Effector CD4-positive, alpha-beta T cell (primary cell): ENCODE measurements around the gene RPP25.
"Not testable (repeated sequence)": the region's sequence is repeated elsewhere in the genome, so short reads cannot be mapped to it uniquely, and the experiment has no call there.

Experiments
- DNase-seq: peaks from one replicate; pipeline ENCODE4 v3.0.0-alpha.2; 2020

The RPP25 gene

DNA sequence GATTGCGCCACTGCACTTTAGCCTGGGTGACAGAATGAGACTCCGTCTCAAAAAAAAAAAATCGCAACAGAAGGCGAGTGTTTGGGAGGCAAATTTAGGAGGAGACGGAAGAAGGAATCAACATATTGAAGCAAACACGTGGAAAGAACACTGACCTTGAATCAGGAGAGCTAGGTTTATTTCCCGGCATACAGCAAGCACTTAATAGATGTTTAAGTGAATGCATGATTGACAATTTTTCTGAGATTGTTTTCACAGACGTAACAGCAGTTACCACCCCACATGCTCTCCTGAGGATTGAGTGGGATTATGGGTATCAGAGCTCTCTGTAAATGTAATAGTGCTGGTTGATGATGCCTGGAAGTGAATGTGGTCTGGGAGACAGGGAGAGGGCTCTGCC is 5.6 kb upstream of the RPP25 start:
- DNase-seq, result no peak

DNA sequence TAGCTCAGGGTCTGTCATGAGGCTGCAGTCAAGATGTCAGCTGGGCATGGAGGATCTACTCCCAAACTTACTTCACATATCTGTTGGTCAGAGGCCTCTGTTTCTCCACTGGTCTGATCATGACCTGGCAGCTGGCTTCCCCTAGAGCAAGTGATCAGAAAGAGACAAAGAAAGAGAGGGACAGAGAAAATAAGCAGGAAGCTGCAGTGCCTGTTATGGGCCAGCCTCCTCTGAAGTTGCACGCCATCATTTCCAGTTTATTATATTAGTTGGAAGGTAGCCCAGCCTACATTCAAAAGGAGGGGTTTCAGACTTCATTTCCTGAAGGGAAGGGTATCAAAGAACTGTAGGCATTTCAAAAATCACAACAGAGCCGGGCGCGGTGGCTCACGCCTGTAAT is 5.0 kb upstream of the RPP25 start:
- DNase-seq, result no peak

DNA sequence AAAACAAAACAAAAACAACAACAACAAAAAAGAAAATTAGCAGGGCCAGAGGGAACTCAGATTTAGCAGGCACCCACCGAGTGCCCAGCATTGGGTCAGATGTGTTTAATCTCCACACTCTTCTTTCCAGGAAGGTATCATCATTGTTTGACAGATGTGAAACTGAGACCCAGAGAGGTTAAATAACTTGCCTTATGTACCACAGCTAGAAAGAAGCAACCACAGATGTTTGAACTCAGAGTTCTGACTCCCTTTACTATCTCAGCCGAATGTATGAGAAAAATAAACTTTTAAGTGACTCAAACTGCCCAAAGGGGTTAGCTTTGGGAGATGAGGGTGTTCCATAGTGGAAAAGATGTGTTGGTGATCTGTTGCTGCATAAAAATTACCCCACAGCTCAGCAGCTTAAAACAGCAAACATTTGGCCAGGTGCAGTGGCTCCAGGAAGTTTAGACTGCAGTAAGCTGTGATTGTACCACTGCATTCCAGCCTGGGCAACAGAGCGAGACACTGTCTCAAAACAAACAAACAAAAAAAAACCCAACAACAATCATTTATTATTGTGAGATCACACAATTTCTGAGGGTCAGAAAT is 4.5 kb upstream of the RPP25 start:
- DNase-seq, result no peak

DNA sequence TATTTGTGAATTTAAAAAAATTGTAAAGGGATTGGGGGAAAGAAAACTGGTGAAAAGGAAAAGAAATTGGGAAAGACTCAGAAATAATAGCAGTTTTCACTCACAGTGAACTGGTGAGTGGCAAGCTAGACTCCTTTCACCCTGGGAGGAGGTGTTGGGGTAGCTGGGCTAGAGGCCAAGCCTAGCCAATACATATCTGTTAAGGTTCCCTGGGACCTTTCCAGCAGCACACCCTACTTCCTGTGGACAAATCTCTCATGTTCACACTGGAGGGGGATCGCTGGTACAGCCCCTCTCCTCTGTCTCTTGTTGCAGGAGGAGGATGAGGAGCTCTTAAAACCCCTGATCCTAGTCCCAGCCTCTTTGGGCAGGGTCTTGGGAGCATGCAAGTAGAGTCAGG is 3.7 kb upstream of the RPP25 start:
- no peak for DNase-seq

DNA sequence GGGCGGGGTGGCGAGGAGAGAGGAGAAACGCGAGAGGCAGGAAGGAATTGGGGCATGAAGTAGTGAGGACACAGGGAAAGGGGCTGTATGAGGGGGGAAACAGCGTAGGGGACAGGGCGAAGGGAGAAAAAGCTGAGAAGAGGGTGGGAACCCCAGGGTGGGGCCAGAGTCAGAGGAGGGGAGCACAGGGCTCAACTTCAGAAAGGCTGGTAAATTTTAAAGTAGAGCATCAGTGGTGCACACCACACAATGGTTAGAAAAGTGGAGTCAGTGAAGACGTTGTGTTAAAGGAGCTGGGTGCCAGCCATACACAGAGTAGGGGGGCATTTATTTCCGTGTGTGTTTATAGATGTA is 3.0 kb upstream of the RPP25 start:
- no peak for DNase-seq

DNA sequence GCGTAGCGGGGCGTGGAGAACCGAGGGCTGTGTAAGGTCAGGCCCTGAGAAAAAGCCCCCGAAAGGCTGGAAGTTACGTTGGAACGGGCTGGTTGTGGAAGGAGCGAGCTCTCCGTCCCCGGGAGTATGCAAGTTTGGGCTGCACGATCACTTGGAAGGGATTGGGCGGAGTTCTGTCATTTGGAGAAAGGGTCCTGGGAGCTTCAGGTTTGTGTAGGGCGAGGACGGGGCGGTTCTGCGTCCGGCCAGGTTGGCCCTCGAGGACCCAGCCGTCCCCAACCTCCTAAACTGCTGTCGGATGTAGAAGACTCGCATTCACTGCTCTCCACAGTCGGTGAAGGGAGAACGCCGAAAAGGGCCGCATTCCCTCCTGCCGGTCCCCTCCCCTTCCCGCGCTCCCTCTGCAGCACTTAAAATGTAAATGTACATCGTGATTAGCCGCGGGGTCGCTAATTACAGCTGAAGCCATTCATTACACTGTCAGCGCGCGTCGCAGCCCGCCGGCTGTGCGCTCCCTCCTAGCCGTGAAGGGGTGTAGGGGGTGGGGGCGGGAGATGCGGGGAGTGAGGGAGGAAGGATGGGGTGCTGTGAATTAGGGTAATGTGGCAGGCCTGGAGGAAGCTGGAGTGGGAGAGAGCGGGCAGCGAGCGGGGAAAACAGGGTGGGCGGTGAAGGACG is 2.5 kb upstream of the RPP25 start:
- DNase-seq, result no peak

DNA sequence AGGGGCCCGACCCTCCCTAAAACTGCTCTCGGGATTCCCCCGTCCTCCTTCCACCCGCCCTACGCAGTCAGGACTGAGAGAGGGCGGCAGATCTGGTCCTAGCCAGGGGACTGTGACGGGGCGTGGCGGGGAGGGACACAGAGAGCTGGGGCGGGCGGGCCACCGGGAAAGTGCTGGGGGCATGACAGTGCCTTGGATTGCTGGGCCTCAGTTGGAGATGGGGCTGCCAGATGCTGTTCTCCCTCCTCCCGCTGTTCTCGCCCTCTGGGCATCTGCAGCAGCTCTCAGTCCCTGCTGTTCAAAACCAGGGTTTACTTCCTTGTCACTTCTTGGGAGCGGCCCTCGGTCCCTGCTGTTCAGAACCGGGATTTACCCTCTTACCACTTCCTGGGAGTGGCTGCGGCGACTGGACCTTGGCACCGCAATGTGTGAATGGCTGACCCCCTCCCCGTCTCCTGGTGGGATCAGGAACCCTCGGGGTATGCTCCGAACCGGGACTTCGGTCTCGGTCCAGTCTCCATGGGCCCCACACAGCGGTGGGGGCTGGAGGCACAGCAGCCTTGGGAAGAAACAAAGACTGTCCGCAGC is 1.8 kb upstream of the RPP25 start:
- DNase-seq, result no peak

DNA sequence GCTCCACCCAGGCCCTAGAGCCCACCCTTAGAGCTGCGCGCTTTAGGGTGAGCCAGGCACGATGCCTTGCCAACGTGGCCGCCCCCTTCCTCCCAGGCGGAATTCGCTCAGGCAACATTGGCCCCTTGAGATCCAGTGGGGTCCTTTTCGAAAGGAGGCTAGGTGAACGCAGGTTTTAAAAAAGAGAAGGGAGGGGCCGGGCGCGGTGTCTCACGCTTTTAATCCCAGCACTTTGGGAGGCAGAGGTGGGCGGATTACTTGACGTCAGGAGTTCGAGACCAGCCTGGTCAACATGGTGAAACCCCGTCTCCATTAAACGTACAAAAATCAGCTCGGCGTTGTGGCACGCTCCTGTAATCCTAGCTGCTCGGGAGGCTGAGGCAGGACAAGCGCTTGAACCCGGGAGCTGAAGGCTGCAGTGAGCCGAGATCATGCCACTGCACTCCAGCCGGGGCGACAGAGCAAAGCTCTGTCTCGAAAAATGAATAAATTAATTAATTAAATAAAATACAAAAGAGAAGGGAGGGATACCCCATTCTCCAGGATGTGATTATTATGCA is 984 bp upstream of the RPP25 start:
- DNase-seq, result no peak

DNA sequence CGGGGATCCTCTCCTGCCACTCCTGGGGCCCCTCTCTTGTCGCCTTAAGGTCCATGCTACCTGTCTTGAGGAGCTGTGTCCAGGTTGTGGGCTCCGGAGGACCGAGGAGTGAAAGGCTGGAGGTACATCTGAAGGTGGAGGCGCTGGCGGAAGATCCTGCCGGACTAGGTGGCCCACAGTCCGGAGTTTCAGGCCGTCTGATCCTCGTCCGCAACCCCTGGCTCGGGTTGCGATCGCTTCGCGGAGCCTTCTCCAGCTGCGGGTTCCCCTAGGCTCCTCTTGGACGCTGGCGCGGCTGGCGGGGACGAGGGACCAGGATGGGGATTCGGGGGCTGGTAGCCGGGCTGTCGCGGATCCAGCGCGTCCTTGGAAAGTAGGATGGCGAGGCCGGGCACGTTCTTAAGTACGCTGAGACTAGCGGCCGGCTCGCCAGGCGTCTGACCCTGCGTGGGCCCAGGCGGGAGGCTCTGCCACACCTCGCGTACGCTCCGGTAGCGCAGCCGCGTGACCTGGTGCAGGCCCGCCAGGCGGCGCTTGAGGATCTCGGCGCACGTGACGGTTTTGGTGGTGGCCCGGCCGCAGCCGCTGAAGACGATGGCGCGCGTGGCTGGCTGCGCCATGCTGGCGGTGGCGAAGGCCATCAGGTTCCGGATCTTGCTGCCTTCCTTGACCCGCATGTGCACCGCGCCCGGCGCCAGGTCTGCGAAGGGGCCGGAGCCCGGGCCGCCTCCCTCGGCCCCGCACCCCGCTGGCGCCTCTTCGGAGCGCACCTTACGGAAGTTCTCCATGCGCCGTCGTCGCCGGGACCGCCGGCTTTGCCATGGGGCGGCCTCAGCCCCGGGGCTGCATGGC is 550 bp downstream of the RPP25 start:
- peak; percentile 41 for DNase-seq

DNA sequence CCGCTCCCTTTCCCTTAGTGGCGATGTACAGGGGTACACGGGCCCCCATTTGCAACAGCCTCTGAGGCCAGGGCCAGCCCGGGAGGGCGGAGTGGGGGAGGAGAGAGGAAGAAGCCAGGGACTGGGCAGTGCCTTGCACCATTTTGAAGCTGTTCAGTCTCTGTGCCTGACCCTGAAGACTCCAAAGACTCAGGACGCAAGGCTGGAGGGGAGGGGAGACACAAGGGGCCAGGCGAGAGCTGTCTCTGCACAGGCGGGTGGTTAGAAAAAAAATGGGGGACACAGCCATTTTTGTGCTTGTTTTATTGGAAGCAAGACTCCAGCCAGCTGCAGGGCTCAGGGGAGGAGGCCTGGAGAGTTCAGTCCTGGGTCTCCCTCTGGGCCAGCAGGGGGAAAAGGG is 1.6 kb downstream of the RPP25 start:
- DNase-seq, result no peak

DNA sequence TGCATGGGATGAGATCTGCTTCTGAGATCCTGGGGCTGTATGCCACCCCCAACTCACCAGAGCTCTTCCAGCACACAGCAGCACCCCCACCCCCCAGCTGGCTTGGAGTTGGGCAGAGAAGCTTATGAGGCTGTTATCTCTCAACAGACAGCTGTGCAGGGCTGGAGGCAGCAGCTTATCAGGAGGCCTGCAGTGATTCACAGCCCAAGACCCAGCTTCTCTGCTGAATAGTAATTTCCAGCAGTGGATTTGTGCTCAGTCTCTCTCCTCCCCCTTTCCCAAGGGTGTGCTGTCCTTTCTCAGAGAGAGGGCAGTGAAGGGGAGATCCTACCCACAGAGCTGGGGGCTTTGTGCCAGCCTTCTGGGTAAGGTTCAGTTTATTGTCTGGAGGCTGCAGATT is 2.1 kb downstream of the RPP25 start:
- no peak for DNase-seq

DNA sequence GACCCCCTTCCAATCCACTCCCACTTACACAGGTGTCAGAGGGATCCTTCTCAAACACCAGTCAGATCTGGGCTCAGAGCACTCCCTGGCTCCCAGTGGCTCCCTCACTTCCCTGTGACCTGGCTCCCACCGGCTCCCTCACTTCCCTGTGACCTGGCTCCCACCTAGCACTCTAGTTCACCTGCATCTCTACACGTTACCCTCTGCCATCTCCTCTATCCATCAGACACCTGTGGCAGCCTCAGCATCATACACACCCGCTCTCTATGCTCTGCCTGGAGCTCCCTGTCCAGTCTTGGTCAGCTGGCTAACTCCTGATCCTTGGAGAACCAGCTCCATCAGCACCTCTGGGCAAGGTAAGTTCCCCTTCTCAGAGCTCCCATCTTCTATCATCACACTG is 5.6 kb downstream of the RPP25 start:
- DNase-seq, result no peak

DNA sequence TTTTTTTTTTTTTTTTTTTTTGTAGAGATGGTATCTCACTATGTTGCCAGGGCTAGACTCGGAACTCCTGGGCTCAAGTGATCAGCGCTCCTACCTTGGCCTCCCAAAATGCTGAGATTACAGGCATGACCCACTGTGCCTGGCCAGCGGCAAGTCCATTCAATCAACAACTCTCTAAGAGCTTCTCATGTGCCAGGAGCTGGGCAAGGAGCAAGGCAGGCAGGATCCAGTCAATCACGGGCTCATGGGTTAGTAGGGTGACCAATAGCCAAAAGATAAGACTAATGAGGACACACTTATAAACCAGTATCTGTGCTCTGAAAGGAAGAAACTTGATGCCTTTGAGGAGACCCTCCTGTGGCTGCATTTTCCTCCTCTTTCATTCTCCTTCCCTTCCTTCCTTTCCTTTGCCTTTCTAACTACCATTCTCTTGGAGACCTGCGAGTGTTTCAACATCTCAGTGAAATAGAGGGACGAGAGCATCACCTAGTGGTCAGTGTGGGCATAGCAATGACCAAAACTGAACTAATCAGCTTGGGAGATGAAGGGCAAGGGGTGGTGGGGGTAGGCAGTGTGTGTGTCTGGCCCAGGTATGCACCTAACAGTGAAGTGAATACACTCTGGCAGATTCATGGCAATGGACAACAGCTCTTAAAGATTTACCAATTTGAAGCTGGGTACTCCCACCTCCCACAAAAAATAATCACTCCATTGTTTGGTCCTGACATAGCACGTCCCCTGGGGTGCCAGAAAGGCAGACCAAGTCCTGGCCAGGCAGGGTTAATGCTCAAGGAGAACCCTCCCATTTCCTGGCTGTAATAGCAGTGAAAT is 6.3 kb downstream of the RPP25 start:
- peak; percentile 71 for DNase-seq

DNA sequence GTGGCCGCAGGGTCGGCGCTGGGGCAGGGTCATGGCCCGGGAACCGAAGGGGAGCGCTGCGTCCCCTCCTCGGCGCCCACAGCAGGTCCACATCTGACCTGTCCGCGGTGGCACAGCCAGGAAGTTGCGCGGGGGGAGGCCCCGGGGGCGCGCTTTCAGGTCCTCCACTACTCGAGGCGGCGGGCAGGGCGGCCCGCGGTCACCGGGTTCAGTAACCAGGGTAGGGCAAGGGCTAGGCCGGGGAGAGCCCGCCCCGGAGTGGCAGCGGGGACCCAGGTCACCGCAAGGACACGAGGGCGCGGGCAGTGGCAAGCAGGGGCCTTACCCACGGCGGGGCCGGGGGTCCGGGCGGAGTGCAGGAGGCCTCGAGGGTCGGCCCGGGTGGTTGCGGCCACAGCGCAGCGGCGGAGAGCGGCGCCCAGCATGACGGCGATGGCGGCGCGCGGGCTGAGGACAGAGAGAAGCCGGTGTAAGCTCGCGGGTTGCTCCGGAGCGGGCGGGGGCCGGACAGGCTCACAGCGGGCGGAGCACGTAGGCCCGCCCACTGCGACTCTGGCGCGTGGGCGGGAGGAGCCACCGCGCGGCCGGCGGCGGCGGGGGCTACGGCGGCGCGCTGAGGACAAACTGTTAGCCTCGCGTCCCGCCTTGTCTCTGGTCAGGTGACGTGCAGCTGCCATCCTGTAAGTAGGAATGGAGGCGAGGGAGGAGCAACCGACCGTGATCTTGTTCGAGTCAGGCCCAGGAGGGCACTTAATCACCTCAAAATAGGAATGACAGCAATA is 18.8 kb downstream of the RPP25 start, which contains the start of gene COX5A:
Gene COX5A, minus strand, starts transcription at position 484 of the 782 bp plus-strand sequence. Its CDS starts 59 bp downstream, at position 425.
- peak; percentile 87 for DNase-seq

DNA sequence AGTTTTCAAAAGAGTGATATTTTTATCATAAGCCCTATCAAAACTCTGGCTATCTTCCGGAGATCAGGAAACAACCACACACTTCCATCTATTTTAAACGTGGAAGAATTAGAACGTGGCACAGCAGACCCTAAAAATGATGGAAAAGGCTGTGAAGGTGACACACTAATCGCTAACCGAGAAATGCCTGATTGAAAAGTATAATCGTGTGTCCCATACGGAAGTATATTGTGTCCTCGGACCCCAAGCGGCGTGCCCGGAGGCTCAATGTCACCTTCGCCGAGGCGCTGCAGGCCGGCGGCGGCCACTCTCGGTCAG is 19.3 kb downstream of the RPP25 start:
- no peak for DNase-seq

DNA sequence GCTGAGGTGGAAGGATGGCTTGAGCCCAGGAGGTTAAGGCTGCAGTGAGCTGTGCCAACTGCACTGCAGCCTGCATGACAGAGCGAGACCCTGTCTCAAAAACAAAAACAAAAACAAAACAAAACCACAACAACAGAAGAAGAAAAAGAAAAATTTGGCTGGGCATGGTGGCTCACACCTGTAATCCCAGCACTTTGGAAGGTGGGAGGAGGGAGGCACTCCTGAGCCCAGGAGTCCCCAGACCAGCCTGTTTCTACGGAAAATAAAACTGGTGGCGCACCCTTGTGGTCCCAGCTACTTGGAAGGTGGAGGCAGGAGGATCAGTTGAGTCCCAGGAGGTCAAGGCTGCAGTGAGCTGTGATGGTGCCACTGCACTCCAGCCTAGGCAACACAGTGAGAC is 21.4 kb downstream of the RPP25 start:
- DNase-seq, result not testable (repeated sequence)

DNA sequence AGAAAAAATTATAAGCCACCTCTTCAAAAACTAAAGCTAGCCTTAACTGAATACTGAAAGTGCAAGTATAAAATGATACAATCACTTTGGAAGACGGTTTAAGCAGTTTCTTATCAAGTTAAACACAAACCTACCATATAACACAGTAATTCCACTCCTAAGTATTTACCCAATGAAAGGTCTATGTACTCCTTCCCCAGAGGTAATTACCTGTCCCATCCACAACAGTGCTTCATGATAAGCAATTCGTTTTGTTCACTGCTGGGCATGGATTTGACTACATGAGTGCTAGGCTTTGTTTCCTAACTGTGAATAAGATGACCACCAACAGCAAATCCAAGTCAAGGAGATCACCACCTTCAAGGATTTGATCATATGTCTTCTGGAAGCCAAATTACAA is 23.0 kb downstream of the RPP25 start:
- no peak for DNase-seq

DNA sequence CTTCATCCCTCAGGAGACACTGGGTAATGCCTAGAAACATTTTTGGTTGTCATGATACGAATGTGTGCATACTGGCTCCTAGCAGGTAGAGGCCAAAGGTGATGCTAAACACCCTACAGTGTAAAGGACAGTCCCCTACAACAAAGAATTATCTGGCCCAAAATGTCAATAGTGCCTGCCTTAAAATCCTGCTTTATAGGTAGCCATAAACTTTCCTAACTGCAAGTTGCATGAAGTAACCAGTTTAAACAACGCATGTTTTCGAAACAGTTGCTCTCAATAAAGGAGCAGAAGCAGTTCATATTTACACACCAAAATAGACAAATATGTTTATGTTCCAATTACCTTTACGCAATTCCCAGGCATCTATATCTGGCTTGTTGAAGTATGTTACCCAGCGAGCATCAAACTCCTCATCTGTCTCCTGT is 27.8 kb downstream of the RPP25 start:
- DNase-seq, result no peak

DNA sequence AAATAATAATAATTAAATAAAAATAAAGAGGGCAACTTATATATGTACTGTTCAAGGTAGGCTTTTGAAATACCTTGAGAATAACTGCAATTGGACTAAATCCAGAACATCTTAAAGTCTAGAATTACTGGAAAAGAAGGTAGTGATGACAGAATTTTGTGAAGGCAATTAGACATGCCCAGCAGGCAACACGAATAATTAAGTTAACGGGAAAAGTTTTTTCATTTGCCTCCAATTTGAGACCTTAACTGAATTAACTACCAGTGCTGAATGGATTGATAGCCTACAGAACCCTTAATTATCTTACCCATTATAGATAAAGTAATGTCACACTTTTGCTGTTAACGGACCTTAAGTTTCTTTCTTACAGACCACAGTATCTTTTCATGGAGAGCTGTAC is 32.0 kb downstream of the RPP25 start:
- DNase-seq, result no peak

DNA sequence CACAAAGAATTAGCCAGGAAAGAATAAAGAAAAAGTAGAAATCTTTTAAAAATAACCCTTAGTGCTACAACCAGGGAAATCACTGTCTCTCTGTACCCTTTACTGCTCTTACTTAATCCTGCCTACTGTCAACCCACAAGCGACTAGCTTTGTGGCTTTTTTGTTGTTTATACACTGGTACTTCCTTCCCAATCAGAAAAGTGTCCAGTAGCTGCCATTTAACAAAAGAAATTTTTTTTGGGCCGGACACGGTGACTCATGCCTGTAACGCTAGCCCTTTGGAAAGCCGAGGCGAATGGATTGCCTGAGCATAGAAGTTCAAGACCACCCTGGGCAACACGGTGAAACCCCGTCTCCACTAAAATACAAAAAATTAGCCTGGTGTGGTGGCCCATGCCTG is 36.1 kb downstream of the RPP25 start:
- DNase-seq, result no peak

DNA sequence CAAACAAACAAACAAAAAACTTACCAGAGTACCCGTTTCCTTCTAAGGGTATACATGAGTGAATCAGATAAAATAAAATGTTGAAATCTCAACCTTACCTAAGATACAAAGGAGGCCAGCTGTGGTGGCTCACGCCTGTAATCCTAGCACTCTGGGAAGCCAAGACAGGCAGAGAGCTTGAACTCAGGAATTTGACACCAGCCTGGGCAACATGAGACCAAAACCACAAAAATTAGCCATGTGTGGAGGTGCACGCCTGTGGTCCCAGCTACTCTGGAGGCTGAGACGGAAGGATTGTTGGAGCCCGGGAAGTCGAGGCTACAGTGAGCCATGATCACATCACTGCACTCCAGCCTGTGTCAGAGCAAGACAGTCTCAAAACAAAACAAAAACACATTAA is 38.9 kb downstream of the RPP25 start:
- DNase-seq, result no peak

DNA sequence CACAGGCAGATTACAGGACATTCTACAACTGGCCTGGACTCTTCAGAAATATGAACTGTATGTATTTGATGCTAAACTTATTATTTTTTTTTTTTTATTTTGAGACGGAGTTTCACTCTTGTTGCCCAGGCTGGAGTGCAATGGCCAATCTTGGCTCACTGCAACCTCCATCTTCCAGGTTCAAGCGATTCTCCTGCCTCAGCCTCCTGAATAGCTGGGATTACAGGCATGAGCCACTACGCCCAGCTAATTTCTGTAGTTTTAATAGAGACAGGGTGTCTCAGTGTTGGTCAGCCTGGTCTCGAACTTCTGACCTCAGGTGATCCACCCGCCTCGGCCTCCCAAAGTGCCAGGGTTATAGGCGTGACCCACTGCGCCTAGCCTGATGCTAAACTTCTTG is 42.8 kb downstream of the RPP25 start:
- DNase-seq, result not testable (repeated sequence)
